Measurements from ENCODE around the gene CEP57. TPM values are rescaled to one million over a fixed set of nuclear protein-coding genes. Genes with fewer than 3 reads are reported as not detected.
A peak's percentile ranks its signal among the peaks of the same experiment; 100 is the strongest.

The CEP57 gene
- 10 to 100 TPM; 48.6 to 66.9 (median 52.1) TPM for total RNA-seq

GRCh38 chr11:95790123-95790932 lies at the start of gene CEP57:
Gene CEP57, plus strand, starts transcription at chr11:95790498. Its CDS starts 201 bp downstream, at chr11:95790699.
- Histone ChIP-seq H3K36me3 (peaks cover 7% of the 10 kb centered on the region), H3K4me3 (peak within 1 kb of the TSS; percentile 89 to 94 (median 91)), H3K9me3 (no peaks in the 10 kb centered on the region), H3K27ac (peak within 1 kb of the TSS; percentile 98 to 99), H3K4me1 (peaks cover 0 to 9% of the 10 kb centered on the region in 2 donors), H3K27me3 (no peaks in the 10 kb centered on the region)
- peak; percentile 89 to 96 for DNase-seq (ENCODE audit: low spot score in 2 of 2)
- intact Hi-C loops (cut with DNase I; ENCODE audit: low total_unique reads), result no loop called here
- peak in 2 of 3 donors; percentile 29 to 85 for TF ChIP-seq POLR2AphosphoS5 (IDR thresholded peaks at IDR 0.05)
- no peak for TF ChIP-seq CTCF (IDR thresholded peaks at IDR 0.05)
- peak; percentile 64 for TF ChIP-seq POLR2A (IDR thresholded peaks at IDR 0.05)

GRCh38 chr11:95750101-95750500 lies 40.2 kb upstream of the CEP57 start:
- intact Hi-C loops (cut with DNase I; ENCODE audit: low total_unique reads), result no loop called here
- H3K4me3 ChIP-seq, result no peak overlapping the region

DNA sequence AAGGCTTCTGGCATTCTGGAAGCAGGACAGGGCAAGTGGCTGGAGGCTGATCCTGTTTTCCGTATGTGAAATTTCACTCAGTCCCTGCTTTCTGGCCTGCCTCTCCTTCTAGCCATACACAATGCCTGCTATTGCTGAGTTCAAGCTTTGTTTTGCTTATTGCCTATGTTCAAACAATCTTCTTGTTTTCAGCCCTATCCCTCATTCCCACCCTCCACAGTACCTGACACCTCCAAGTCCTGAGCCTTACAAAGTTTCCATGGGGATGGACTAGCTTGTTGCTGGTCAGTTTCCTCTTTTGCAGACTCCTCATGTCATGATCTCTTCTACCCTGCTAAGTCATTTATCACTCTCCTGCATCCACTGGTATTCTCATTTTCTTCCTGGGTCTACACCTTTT lies 38.8 kb upstream of the CEP57 start:
- H3K4me3 ChIP-seq, result no peak overlapping the region

More at GRCh38 chr11:95750101-95750500, 40.2 kb upstream of the CEP57 start:
- Histone ChIP-seq H3K4me1 (no peaks in the 10 kb centered on the region), H3K36me3 (no peaks in the 10 kb centered on the region), H3K9me3 (no peaks in the 10 kb centered on the region), H3K27ac (no peak overlapping the region), H3K27me3 (no peaks in the 10 kb centered on the region)
- TF ChIP-seq POLR2A (IDR thresholded peaks at IDR 0.05), result no peak
- no peak for TF ChIP-seq POLR2AphosphoS5 (IDR thresholded peaks at IDR 0.05)
- no peak for TF ChIP-seq CTCF (IDR thresholded peaks at IDR 0.05)
- no peak for DNase-seq (ENCODE audit: low spot score in 2 of 2)

DNA sequence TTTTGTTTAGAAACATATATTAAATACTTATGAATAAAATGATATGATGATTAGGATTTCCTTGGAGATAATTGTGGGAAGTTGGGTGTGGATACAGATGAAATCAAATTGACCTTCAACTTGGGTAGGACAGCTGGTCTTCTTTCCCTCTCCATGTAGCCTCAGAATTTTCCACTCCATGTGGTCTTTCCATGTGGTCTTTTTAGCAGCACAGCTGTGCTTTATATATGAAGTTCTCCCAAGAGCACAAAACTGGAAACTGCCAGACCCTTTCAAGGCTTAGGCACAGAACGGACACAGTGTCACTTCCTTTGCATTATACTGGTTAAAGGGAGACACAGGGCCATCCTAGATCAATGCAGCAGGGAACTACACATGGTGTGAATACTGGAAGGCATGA lies 29.4 kb upstream of the CEP57 start:
- H3K36me3 ChIP-seq, result no peaks in the 10 kb centered on the region
- intact Hi-C loops (cut with DNase I; ENCODE audit: low total_unique reads), result loop anchor here (10.0 kb wide), 1 partner anchor 606 kb away; no protein-coding TSS in a partner anchor
- no peak overlapping the region for H3K27ac ChIP-seq
- H3K4me3 ChIP-seq, result no peak overlapping the region
- DNase-seq (ENCODE audit: low spot score in 2 of 2), result no peak
- H3K27me3 ChIP-seq, result no peaks in the 10 kb centered on the region
- TF ChIP-seq POLR2AphosphoS5 (IDR thresholded peaks at IDR 0.05), result no peak
- no peak for TF ChIP-seq POLR2A (IDR thresholded peaks at IDR 0.05)
- no peak for TF ChIP-seq CTCF (IDR thresholded peaks at IDR 0.05)
- no peaks in the 10 kb centered on the region for H3K4me1 ChIP-seq
- H3K9me3 ChIP-seq, result no peaks in the 10 kb centered on the region

More for the DNA sequence above, 38.8 kb upstream of the CEP57 start:
- Histone ChIP-seq H3K27ac (no peak overlapping the region), H3K9me3 (no peaks in the 10 kb centered on the region), H3K36me3 (no peaks in the 10 kb centered on the region), H3K27me3 (no peaks in the 10 kb centered on the region), H3K4me1 (no peaks in the 10 kb centered on the region)
- TF ChIP-seq CTCF (IDR thresholded peaks at IDR 0.05) (no peak), POLR2AphosphoS5 (IDR thresholded peaks at IDR 0.05) (no peak), POLR2A (IDR thresholded peaks at IDR 0.05) (no peak)
- intact Hi-C loops (cut with DNase I; ENCODE audit: low total_unique reads), result no loop called here
- DNase-seq (ENCODE audit: low spot score in 2 of 2), result no peak

DNA sequence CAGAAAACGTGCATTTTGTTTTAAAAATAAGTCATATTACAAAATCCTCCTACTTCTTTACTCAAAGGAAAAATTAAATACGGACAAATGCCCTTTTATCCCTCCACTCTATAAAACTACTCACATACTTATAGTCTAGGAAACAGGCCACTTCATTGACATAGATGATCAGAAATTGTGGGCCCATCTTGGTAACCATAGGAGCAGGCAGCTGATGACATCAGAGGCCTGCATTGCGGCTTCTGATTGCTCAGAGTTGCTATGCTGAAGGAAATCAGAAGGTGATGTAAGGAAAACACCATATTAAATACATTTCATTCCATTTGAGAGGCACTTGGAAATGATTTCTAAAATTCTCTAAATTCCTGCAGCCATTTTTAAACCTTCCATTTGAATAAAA lies 27.8 kb upstream of the CEP57 start:
- no peaks in the 10 kb centered on the region for H3K9me3 ChIP-seq
- no peak for TF ChIP-seq CTCF (IDR thresholded peaks at IDR 0.05)
- TF ChIP-seq POLR2A (IDR thresholded peaks at IDR 0.05), result no peak
- TF ChIP-seq POLR2AphosphoS5 (IDR thresholded peaks at IDR 0.05), result no peak
- intact Hi-C loops (cut with DNase I; ENCODE audit: low total_unique reads), result loop anchor here (10.0 kb wide), 1 partner anchor 608 kb away; no protein-coding TSS in a partner anchor
- H3K27ac ChIP-seq, result no peak overlapping the region
- H3K4me1 ChIP-seq, result no peaks in the 10 kb centered on the region
- no peaks in the 10 kb centered on the region for H3K27me3 ChIP-seq
- no peak overlapping the region for H3K4me3 ChIP-seq
- DNase-seq (ENCODE audit: low spot score in 2 of 2), result no peak
- no peaks in the 10 kb centered on the region for H3K36me3 ChIP-seq

Measured in breast epithelium (tissue), 4 donors.